CD14-positive monocyte (primary cell): ENCODE results near the gene CD36. TPM values are rescaled to one million over a fixed set of nuclear protein-coding genes. Genes with fewer than 3 reads are reported as not detected.

Source experiments
- DNase-seq, 3 donors: peaks; one replicate each; pipeline ENCODE4 v3.0.0-alpha.2; 2011 to 2022
- H2AFZ ChIP-seq: 2 replicates; pipeline ENCODE4 v1.6.0; 2012; ENCODE audit warnings: mild to moderate bottlenecking, low read depth, low read length, inconsistent platforms; ENCODE audit not compliant: insufficient read depth, poor library complexity, severe bottlenecking
- H3K27ac ChIP-seq, 2 donors: 1 replicate in 1 of 2; 2 replicates in 1 of 2; pipeline ENCODE4 v1.5.1; 2012 to 2013; ENCODE audit warnings: low read length in 2 of 2, control low read depth in 1 of 2, inconsistent platforms in 1 of 2, low read depth in 1 of 2, mild to moderate bottlenecking in 1 of 2
- H3K27me3 ChIP-seq, 2 donors: one replicate each; pipeline versions ENCODE4 v1.6.0 to v1.6.1; 2011 to 2013; ENCODE audit warnings: low read length in 2 of 2; ENCODE audit not compliant: control insufficient read depth in 2 of 2, insufficient read depth in 2 of 2
- H3K36me3 ChIP-seq, 2 donors: replicated peaks in 1 of 2; 1 replicate in 1 of 2; 2 replicates in 1 of 2; pipeline versions ENCODE4 v1.5.1 to v1.6.1; 2012 to 2013; ENCODE audit warnings: low read length in 2 of 2, control low read depth in 1 of 2, inconsistent platforms in 1 of 2, mild to moderate bottlenecking in 1 of 2; ENCODE audit not compliant: insufficient read depth in 2 of 2, control insufficient read depth in 1 of 2
- H3K4me1 ChIP-seq, 2 donors: 1 replicate in 1 of 2; 2 replicates in 1 of 2; pipeline versions ENCODE4 v1.5.1 to v1.6.1; 2012 to 2013; ENCODE audit warnings: low read length in 2 of 2, control low read depth in 1 of 2, inconsistent platforms in 1 of 2, mild to moderate bottlenecking in 1 of 2, moderate library complexity in 1 of 2; ENCODE audit not compliant: insufficient read depth in 2 of 2, control insufficient read depth in 1 of 2
- H3K4me2 ChIP-seq: replicated peaks from 2 replicates; pipeline ENCODE3; 2012; ENCODE audit warnings: low read length, moderate library complexity, mild to moderate bottlenecking; ENCODE audit not compliant: poor library complexity, severe bottlenecking; ENCODE audit errors: extremely low read depth
- H3K4me3 ChIP-seq, 3 experiments: fragments of 200-600 bp in 1 of 3; sonication (generic) in 1 of 3; replicated peaks in 1 of 3; 1 replicate in 2 of 3; 2 replicates in 1 of 3; pipeline ENCODE4 v1.5.1; 2011 to 2013; ENCODE audit warnings: low read length in 3 of 3, mild to moderate bottlenecking in 3 of 3, control low read depth in 2 of 3, low read depth in 2 of 3, inconsistent platforms in 1 of 3, moderate library complexity in 1 of 3
- H3K79me2 ChIP-seq: 2 replicates; pipeline ENCODE4 v1.6.0; 2012; ENCODE audit warnings: mild to moderate bottlenecking, control low read depth, inconsistent platforms, low read length, moderate library complexity; ENCODE audit not compliant: insufficient read depth
- H3K9ac ChIP-seq: 2 replicates; pipeline ENCODE4 v1.6.0; 2017; ENCODE audit warnings: low read length, mild to moderate bottlenecking; ENCODE audit not compliant: insufficient read depth, poor library complexity, severe bottlenecking
- H3K9me3 ChIP-seq, 2 donors: replicated peaks in 1 of 2; 1 replicate in 1 of 2; 2 replicates in 1 of 2; pipeline versions ENCODE4 v1.5.1 to v1.6.1; 2012 to 2013; ENCODE audit warnings: low read length in 2 of 2, control low read depth in 1 of 2; ENCODE audit not compliant: control insufficient read depth in 1 of 2, insufficient read depth in 1 of 2
- H4K20me1 ChIP-seq: 2 replicates; pipeline ENCODE4 v1.6.0; 2012; ENCODE audit warnings: mild to moderate bottlenecking, low read length, control low read depth, moderate library complexity; ENCODE audit not compliant: insufficient read depth
- H3K27ac Mint-ChIP-seq, 7 donors: one replicate each; pipeline ENCODE4 v1.8.0; 2020; ENCODE audit warnings: mild to moderate bottlenecking in 7 of 7, mixed read lengths in 7 of 7, moderate library complexity in 6 of 7, inconsistent platforms in 2 of 7
- H3K27me3 Mint-ChIP-seq, 3 donors: one replicate each; pipeline ENCODE4 v1.8.0; 2021 to 2022; ENCODE audit warnings: low read depth in 3 of 3, mild to moderate bottlenecking in 3 of 3, mixed read lengths in 3 of 3, moderate library complexity in 3 of 3, inconsistent platforms in 1 of 3
- H3K36me3 Mint-ChIP-seq, 2 donors: one replicate each; pipeline ENCODE4 v1.8.0; 2020; ENCODE audit warnings: mixed read lengths in 2 of 2, inconsistent platforms in 1 of 2, mild to moderate bottlenecking in 1 of 2
- H3K4me1 Mint-ChIP-seq: one replicate; pipeline ENCODE4 v1.8.0; 2020; ENCODE audit warnings: mild to moderate bottlenecking, mixed read lengths
- H3K4me3 Mint-ChIP-seq, 2 donors: one replicate each; pipeline ENCODE4 v1.8.0; 2020; ENCODE audit warnings: mild to moderate bottlenecking in 2 of 2, mixed read lengths in 2 of 2, moderate library complexity in 1 of 2
- H3K9me3 Mint-ChIP-seq, 7 donors: one replicate each; pipeline ENCODE4 v1.8.0; 2020 to 2022; ENCODE audit warnings: mixed read lengths in 7 of 7, mild to moderate bottlenecking in 6 of 7, moderate library complexity in 6 of 7, inconsistent platforms in 2 of 7
- CTCF ChIP-seq: fragments of 200-600 bp; IDR thresholded peaks from one replicate; pipeline ENCODE4 v1.8.0; 2022; ENCODE audit warnings: antibody characterized with exemption, mild to moderate bottlenecking
- WGBS: methylation state at CpG from one replicate; pipeline ENCODE4 v1.1.5; 2013; ENCODE audit warnings: missing lambda C conversion rate; ENCODE audit not compliant: insufficient coverage; 5-methylcytosine and 5-hydroxymethylcytosine counted together
- intact Hi-C, 2 donors: fragments of 100-400 bp; cut with micrococcal nuclease; formaldehyde crosslinking; loops; one replicate each; pipeline versions ENCODE4 v1.15.0 to v1.15.1; 2023
- polyA plus RNA-seq, 3 donors: library from polyadenylated mRNA; depleted of rRNA in 1 of 3; unstranded in 2 of 3; stranded (reverse) in 1 of 3; fragments of 300-500 nt in 2 of 3; fragments of >200 nt in 1 of 3; fragmentation: Illumina TruSeq in 2 of 3; gene quantifications; 1 replicate in 2 of 3; 2 replicates in 1 of 3; pipeline ENCODE4 v1.2.3, GENCODE V29; 2012 to 2021

CD36 gene
- polyA plus RNA-seq, 3 donors = 735 to 1,210 (median 1,135) TPM

- no peaks in the 10 kb centered on the region for H3K27me3 Mint-ChIP-seq
These were observed 20.9 kb downstream of the CD36 start for GRCh38 chr7:80659120-80660055.

More at GRCh38 chr7:80659120-80660055, 20.9 kb downstream of the CD36 start:
- Mint-ChIP-seq H3K27ac (peak overlapping the region in 3 of 7 donors; percentile 20 to 54 (median 31)), H3K4me1 (peaks cover 28% of the 10 kb centered on the region), H3K9me3 (no peaks in the 10 kb centered on the region), H3K36me3 (peaks cover 77 to 93% of the 10 kb centered on the region in 2 donors), H3K4me3 (no peak overlapping the region)
- WGBS = no CpG with 5 or more reads among the region's 3 CpGs
- Histone ChIP-seq H3K4me2 (no peak overlapping the region), H3K27me3 (no peaks in the 10 kb centered on the region), H3K36me3 (peaks cover 96 to 97% of the 10 kb centered on the region in 2 donors), H3K27ac (peak overlapping the region in 1 of 2 donors; percentile 63), H4K20me1 (peaks cover 99% of the 10 kb centered on the region), H3K9me3 (no peaks in the 10 kb centered on the region), H3K4me3 (no peak overlapping the region), H2AFZ (no peak overlapping the region), H3K4me1 (peaks cover 14 to 25% of the 10 kb centered on the region in 2 donors), H3K9ac (no peak overlapping the region), H3K79me2 (peaks cover 56% of the 10 kb centered on the region)
- intact Hi-C loops = loop anchor here (5.0 kb wide), 1 partner anchor 232 kb away; no protein-coding TSS in a partner anchor
- peak; percentile 84 for TF ChIP-seq CTCF
- peak; percentile 17 to 71 (median 35) for DNase-seq
